GM19240 (cell line): ENCODE results near the gene SMS.

ENCODE experiments used
- DNase-seq: peaks from one replicate; pipeline ENCODE4 v3.0.0; 2011; ENCODE audit warnings: low spot score; ENCODE audit not compliant: insufficient read length

The SMS gene

GRCh38 chrX:21940356-21940829 is at the start of gene SMS:
Gene SMS (plus strand): TSS chrX:21940709. CDS start chrX:21940825, 116 bp downstream.
- no peak for DNase-seq

GRCh38 chrX:21905313-21905712 is 35.2 kb upstream of the SMS start:
- DNase-seq, result no peak

- DNase-seq, result no peak
Observed at GRCh38 chrX:21905953-21906352, 34.6 kb upstream of the SMS start.

- no peak for DNase-seq
Observed at GRCh38 chrX:21907260-21907659, 33.2 kb upstream of the SMS start.

GRCh38 chrX:21911481-21911880 is 29.0 kb upstream of the SMS start:
- DNase-seq, result no peak

- DNase-seq, result no peak
Observed at GRCh38 chrX:21912220-21912619, 28.3 kb upstream of the SMS start.

- DNase-seq, result no peak
Observed at GRCh38 chrX:21912989-21913388, 27.5 kb upstream of the SMS start.

GRCh38 chrX:21926116-21926515 is 14.4 kb upstream of the SMS start:
- no peak for DNase-seq

- no peak for DNase-seq
Observed at GRCh38 chrX:21926527-21927278, 13.8 kb upstream of the SMS start.

GRCh38 chrX:21929209-21929608 is 11.3 kb upstream of the SMS start:
- no peak for DNase-seq

GRCh38 chrX:21930986-21931385 is 9.5 kb upstream of the SMS start:
- DNase-seq, result no peak

GRCh38 chrX:21932292-21933002 is 8.1 kb upstream of the SMS start:
- DNase-seq, result no peak

- no peak for DNase-seq
Observed at GRCh38 chrX:21933077-21933476, 7.4 kb upstream of the SMS start.

- no peak for DNase-seq
Observed at GRCh38 chrX:21934414-21934813, 6.1 kb upstream of the SMS start.

- DNase-seq, result no peak
Observed at GRCh38 chrX:21939906-21940305, 603 bp upstream of the SMS start.

GRCh38 chrX:21943460-21944135 is 3.1 kb downstream of the SMS start:
- no peak for DNase-seq

GRCh38 chrX:21944136-21944615 is 3.7 kb downstream of the SMS start:
- no peak for DNase-seq

- no peak for DNase-seq
Observed at GRCh38 chrX:21946925-21947641, 6.6 kb downstream of the SMS start.

- DNase-seq, result no peak
Observed at GRCh38 chrX:21947671-21948070, 7.2 kb downstream of the SMS start.

- DNase-seq, result no peak
Observed at GRCh38 chrX:21948897-21949578, 8.5 kb downstream of the SMS start.

GRCh38 chrX:21949689-21950088 is 9.2 kb downstream of the SMS start:
- DNase-seq, result no peak
